Fibroblast of skin of left quadriceps (primary cell): ENCODE measurements around the gene GAD1.

Source experiments
- DNase-seq, 2 experiments: peaks; one replicate each; pipeline ENCODE4 v3.0.0-alpha.2; 2013; ENCODE audit warnings: low read depth in 2 of 2

Gene GAD1

GRCh38 chr2:170895023-170895757 is 78.5 kb downstream of the GAD1 start:
- no peak for DNase-seq

- DNase-seq = no peak
These were observed 79.9 kb downstream of the GAD1 start for GRCh38 chr2:170896622-170897021.

GRCh38 chr2:170897108-170897507 is 80.4 kb downstream of the GAD1 start:
- DNase-seq = no peak

GRCh38 chr2:170905864-170906263 is 89.2 kb downstream of the GAD1 start:
- DNase-seq = no peak
